OCI-LY3 (cell line): ENCODE results near the gene AASS.

Experiments used
- H2AFZ ChIP-seq: fragments of 200-600, 300-600 bp; shearing (Covaris generic); 2 replicates; pipeline ENCODE4 v1.6.0; 2014; ENCODE audit warnings: antibody characterized with exemption, low read depth, low read length
- H3K27ac ChIP-seq: fragments of 200-600, 300-600 bp; sonication (generic); 2 replicates; pipeline ENCODE4 v1.5.1; 2014; ENCODE audit warnings: mild to moderate bottlenecking, low read length, moderate library complexity, mixed read lengths
- H3K27me3 ChIP-seq: fragments of 200-600, 300-600 bp; sonication (generic); 2 replicates; pipeline ENCODE4 v1.6.1; 2014; ENCODE audit warnings: low read depth, low read length, mixed read lengths
- H3K36me3 ChIP-seq: fragments of 200-600, 300-600 bp; sonication (generic); replicated peaks from 2 replicates; pipeline ENCODE3; 2014; ENCODE audit warnings: low read depth, low read length, mixed read lengths
- H3K4me1 ChIP-seq: fragments of 300-600, 200-600 bp; sonication (generic); 2 replicates; pipeline ENCODE4 v1.6.1; 2014; ENCODE audit warnings: low read length, mixed read lengths
- H3K4me2 ChIP-seq: fragments of 200-600, 300-600 bp; sonication (generic); 2 replicates; pipeline ENCODE4 v1.6.1; 2014; ENCODE audit warnings: low read length, mixed read lengths
- H3K4me3 ChIP-seq: fragments of 300-600, 200-600 bp; sonication (generic); 2 replicates; pipeline ENCODE4 v1.5.1; 2014; ENCODE audit warnings: antibody characterized with exemption, mild to moderate bottlenecking, low read length, moderate library complexity
- H3K79me2 ChIP-seq: fragments of 300-600, 200-600 bp; shearing (Covaris generic); 2 replicates; pipeline ENCODE4 v1.6.1; 2014; ENCODE audit warnings: mild to moderate bottlenecking, low read length, mixed read lengths
- H3K9ac ChIP-seq: fragments of 300-600, 200-600 bp; shearing (Covaris generic); 2 replicates; pipeline ENCODE4 v1.6.0; 2014; ENCODE audit warnings: mild to moderate bottlenecking, low read length, moderate library complexity
- H3K9me3 ChIP-seq: fragments of 200-600, 300-600 bp; shearing (Covaris generic); 2 replicates; pipeline ENCODE4 v1.6.1; 2014; ENCODE audit warnings: low read length, mixed read lengths; ENCODE audit not compliant: insufficient read depth
- H4K20me1 ChIP-seq: fragments of 200-600, 300-600 bp; sonication (generic); 2 replicates; pipeline ENCODE4 v1.6.1; 2016; ENCODE audit warnings: low read length, mixed read lengths; ENCODE audit not compliant: insufficient read depth
- EZH2phosphoT487 ChIP-seq: fragments of 200-600 bp; shearing (Covaris generic); IDR thresholded peaks from 2 replicates; pipeline ENCODE4 v1.6.1; 2018; ENCODE audit warnings: antibody characterized with exemption, mixed run types, low read depth
- TF ChIP-seq, protein P1 (sequence below): fragments of 200-600, 300-600 bp; sonication (generic); IDR thresholded peaks from 2 replicates; pipeline ENCODE4 v1.5.1; 2014; ENCODE audit warnings: antibody characterized with exemption, low read length, low read depth

AASS gene

DNA sequence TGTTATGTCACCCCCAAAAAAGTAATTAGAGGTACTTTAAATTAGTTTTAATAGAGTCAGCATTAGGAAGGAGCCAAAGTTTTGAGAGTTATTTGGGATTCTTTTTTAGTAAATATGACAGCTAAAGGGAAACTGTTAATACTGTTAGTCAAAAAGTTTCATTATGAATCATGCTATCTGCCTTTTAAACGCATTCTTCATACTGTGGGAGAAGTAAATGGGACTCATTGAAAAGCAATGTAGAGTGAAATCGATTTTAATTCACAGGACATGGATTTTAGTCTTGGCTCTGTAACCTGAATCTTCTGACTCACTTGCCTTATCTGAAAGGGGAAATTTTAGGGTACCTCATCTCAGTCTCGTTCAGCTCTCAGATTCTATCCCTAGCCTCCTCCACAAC lies 105.1 kb downstream of the AASS start:
- no peak overlapping the region for H3K27ac ChIP-seq
- peaks cover 4% of the 10 kb centered on the region; the same call in 1 of the 2 replicates for H3K4me1 ChIP-seq
- H3K9me3 ChIP-seq = no peaks in the 10 kb centered on the region
- no peaks in the 10 kb centered on the region for H4K20me1 ChIP-seq
- peak overlapping the region; percentile 39; the same call in 1 of the 2 replicates for H3K4me2 ChIP-seq
- no peaks in the 10 kb centered on the region for H3K79me2 ChIP-seq
- no peak for TF ChIP-seq EZH2phosphoT487
- TF ChIP-seq, protein P1, sequence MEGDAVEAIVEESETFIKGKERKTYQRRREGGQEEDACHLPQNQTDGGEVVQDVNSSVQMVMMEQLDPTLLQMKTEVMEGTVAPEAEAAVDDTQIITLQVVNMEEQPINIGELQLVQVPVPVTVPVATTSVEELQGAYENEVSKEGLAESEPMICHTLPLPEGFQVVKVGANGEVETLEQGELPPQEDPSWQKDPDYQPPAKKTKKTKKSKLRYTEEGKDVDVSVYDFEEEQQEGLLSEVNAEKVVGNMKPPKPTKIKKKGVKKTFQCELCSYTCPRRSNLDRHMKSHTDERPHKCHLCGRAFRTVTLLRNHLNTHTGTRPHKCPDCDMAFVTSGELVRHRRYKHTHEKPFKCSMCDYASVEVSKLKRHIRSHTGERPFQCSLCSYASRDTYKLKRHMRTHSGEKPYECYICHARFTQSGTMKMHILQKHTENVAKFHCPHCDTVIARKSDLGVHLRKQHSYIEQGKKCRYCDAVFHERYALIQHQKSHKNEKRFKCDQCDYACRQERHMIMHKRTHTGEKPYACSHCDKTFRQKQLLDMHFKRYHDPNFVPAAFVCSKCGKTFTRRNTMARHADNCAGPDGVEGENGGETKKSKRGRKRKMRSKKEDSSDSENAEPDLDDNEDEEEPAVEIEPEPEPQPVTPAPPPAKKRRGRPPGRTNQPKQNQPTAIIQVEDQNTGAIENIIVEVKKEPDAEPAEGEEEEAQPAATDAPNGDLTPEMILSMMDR = no peak
- H3K36me3 ChIP-seq = no peaks in the 10 kb centered on the region
- H3K4me3 ChIP-seq = no peak overlapping the region
- no peak overlapping the region for H3K9ac ChIP-seq
- no peaks in the 10 kb centered on the region for H3K27me3 ChIP-seq
- no peak overlapping the region for H2AFZ ChIP-seq

DNA sequence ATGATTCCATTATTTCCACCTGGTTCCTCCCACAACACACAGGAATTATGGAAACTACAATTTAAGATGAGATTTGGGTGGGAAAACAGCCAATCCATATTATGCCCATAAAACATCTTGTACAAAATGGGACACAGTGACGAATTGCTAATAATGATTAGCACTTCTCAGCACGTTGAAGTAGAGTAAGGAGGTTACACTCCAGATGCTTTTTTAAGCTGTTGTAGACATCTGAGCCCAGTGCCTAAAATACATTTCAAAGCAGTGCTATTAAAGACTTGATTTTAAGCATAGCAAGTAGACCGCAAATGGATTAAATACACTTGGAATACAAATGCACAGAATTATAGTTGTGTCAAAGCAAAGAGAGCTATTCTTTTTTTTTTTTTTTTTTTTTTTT lies 105.9 kb downstream of the AASS start:
- Histone ChIP-seq H4K20me1 (no peaks in the 10 kb centered on the region), H3K4me1 (peaks cover 4% of the 10 kb centered on the region; the same call in 1 of the 2 replicates), H3K27ac (no peak overlapping the region), H2AFZ (no peak overlapping the region), H3K36me3 (no peaks in the 10 kb centered on the region), H3K4me3 (no peak overlapping the region), H3K27me3 (no peaks in the 10 kb centered on the region), H3K79me2 (no peaks in the 10 kb centered on the region), H3K9ac (no peak overlapping the region), H3K9me3 (no peaks in the 10 kb centered on the region), H3K4me2 (no peak overlapping the region)
- TF ChIP-seq, protein P1 = no peak
- no peak for TF ChIP-seq EZH2phosphoT487

DNA sequence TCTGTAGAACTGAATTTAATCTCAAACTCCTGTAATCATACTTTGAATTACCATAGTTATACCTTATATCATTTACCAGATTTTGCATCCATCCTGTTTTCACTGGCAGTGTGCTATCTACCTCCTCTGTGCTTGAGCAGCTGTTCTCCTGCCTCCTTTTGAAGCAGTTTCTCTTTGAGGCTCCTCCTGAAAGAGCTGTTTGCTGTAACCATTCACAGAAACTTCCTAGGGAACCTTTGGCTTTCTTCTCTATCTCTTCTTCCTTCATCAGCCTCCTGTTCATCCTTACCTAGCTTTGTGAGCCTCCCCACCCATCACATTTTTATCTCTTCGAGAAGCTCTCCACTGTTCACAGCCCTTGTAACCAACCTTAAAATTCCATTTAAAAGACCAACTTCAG lies 108.2 kb downstream of the AASS start:
- H4K20me1 ChIP-seq = no peaks in the 10 kb centered on the region
- no peak overlapping the region for H3K4me2 ChIP-seq
- H3K27ac ChIP-seq = no peak overlapping the region
- H3K4me1 ChIP-seq = peaks cover 4% of the 10 kb centered on the region; the same call in 1 of the 2 replicates
- H3K79me2 ChIP-seq = no peaks in the 10 kb centered on the region
- no peak overlapping the region for H3K9ac ChIP-seq
- H3K27me3 ChIP-seq = no peaks in the 10 kb centered on the region
- TF ChIP-seq, protein P1 = no peak
- no peak for TF ChIP-seq EZH2phosphoT487
- H2AFZ ChIP-seq = no peak overlapping the region
- H3K36me3 ChIP-seq = no peaks in the 10 kb centered on the region
- H3K4me3 ChIP-seq = no peak overlapping the region
- no peaks in the 10 kb centered on the region for H3K9me3 ChIP-seq

DNA sequence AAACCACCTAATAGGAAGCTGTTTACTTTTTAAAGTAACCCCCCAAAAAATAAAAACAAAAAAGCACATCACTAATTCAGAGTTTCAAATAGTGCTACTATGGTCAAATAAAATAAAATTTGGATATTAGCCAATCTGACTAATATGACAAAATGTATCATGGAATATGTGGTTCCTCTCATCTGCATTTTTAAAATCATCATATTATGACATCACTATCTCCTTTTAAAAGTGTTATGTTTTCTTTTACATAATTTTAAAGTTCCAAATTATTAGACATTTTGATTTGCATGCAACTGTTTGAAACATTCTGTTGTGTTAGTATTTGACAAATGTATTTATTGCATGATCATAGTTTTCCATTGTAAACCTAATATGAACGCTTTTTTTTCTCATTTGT lies 110.4 kb downstream of the AASS start:
- Histone ChIP-seq H3K79me2 (no peaks in the 10 kb centered on the region), H3K9ac (no peak overlapping the region), H3K9me3 (no peaks in the 10 kb centered on the region), H3K27me3 (no peaks in the 10 kb centered on the region), H3K4me3 (no peak overlapping the region), H3K36me3 (no peaks in the 10 kb centered on the region), H3K4me2 (no peak overlapping the region), H2AFZ (no peak overlapping the region), H3K27ac (no peak overlapping the region), H4K20me1 (no peaks in the 10 kb centered on the region), H3K4me1 (peaks cover 1% of the 10 kb centered on the region; the same call in 1 of the 2 replicates)
- TF ChIP-seq EZH2phosphoT487 = no peak
- TF ChIP-seq, protein P1 = no peak
